Measurements from ENCODE around the gene REXO5. TPM values are rescaled to one million over a fixed set of nuclear protein-coding genes. Genes with fewer than 3 reads are reported as not detected.
A peak's percentile ranks its signal among the peaks of the same experiment; 100 is the strongest.

The REXO5 gene
- total and polyA plus RNA-seq, 10 of the 15 experiments (the other 5 are each of a cell fraction or from before 2014, with no cell fraction given), result 3.8 to 15.5 (median 10.1) TPM

DNA sequence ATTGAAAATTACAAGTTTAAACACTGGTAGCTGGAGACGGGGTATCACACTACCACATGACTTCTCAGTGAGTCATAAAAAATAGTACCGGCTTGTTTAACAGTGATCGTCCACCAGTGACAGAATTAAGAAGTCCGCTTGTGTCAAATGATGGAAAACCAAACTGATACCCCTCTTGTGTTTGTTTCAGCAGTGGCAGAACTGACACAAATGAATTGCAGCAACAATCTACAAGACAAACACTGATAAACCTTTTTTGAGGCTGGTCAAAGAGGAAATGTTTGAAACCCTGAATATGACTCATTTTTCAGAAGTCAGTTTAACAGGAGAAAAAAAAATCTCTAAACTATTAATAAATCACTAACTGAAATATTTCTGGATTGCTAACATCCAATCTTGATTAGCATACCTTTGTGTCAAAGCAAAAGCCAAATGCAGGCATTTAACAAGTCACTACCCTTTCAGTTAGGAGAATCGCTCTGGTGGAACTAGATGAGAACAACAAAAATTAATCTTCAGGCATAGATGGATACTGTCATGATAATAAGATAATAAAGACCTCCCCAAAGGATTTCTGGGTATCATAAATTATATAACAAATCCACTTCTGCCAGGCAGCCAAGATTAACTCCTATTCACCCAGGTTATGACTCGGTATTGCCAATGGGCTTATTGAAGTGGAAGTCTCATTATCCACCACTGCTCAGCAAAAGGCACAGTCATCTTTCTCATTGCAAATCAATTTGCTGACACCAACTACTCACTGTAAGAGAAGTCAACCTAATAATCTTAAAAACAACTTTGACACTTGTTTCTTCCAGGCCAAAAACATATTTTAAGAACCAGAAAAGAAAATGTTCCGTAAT is 73.1 kb downstream of the REXO5 start (continued):
- peak in 1 of 2 experiments; percentile 59; a peak in 1 of 4 replicates for TF ChIP-seq CEBPB (IDR thresholded peaks at IDR 0.05; ENCODE audit: borderline replicate concordance in 1 of 2, low read depth in 2 of 2, low read length in 2 of 2)
- no peak for TF ChIP-seq SP1 (IDR thresholded peaks at IDR 0.05; ENCODE audit: low read depth, low read length)
- TF ChIP-seq LARP7 (IDR thresholded peaks at IDR 0.05), result no peak
- TF ChIP-seq RB1 (IDR thresholded peaks at IDR 0.05; ENCODE audit: borderline replicate concordance), result no peak
- TF ChIP-seq EP300 (IDR thresholded peaks at IDR 0.05; ENCODE audit: borderline replicate concordance in 1 of 2, control insufficient read depth in 1 of 2, low read depth in 2 of 2, low read length in 2 of 2), result 0 out of 4 replicates have a peak, but pooled peaks have one; percentile 4 to 50
- no peak for TF ChIP-seq ESRRA (IDR thresholded peaks at IDR 0.05; ENCODE audit: low read length)
- TF ChIP-seq CREB1 (IDR thresholded peaks at IDR 0.05; ENCODE audit: low read depth), result peak; percentile 45; the same call in 1 of the 2 replicates
- no peak for TF ChIP-seq ZNF207 (IDR thresholded peaks at IDR 0.05; ENCODE audit: borderline replicate concordance)
- TF ChIP-seq, protein P1, sequence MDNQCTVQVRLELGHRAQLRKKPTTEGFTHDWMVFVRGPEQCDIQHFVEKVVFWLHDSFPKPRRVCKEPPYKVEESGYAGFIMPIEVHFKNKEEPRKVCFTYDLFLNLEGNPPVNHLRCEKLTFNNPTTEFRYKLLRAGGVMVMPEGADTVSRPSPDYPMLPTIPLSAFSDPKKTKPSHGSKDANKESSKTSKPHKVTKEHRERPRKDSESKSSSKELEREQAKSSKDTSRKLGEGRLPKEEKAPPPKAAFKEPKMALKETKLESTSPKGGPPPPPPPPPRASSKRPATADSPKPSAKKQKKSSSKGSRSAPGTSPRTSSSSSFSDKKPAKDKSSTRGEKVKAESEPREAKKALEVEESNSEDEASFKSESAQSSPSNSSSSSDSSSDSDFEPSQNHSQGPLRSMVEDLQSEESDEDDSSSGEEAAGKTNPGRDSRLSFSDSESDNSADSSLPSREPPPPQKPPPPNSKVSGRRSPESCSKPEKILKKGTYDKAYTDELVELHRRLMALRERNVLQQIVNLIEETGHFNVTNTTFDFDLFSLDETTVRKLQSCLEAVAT (IDR thresholded peaks at IDR 0.05), result no peak
- no peak for TF ChIP-seq CHD4 (IDR thresholded peaks at IDR 0.05)
- TF ChIP-seq TARDBP (IDR thresholded peaks at IDR 0.05; ENCODE audit: borderline replicate concordance), result no peak
- TF ChIP-seq EZH2 (IDR thresholded peaks at IDR 0.05; ENCODE audit: borderline replicate concordance, control insufficient read depth, low read depth, low read length), result no peak
- no peak for TF ChIP-seq ZSCAN29 (IDR thresholded peaks at IDR 0.05)
- TF ChIP-seq, protein P2, sequence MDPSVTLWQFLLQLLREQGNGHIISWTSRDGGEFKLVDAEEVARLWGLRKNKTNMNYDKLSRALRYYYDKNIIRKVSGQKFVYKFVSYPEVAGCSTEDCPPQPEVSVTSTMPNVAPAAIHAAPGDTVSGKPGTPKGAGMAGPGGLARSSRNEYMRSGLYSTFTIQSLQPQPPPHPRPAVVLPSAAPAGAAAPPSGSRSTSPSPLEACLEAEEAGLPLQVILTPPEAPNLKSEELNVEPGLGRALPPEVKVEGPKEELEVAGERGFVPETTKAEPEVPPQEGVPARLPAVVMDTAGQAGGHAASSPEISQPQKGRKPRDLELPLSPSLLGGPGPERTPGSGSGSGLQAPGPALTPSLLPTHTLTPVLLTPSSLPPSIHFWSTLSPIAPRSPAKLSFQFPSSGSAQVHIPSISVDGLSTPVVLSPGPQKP (IDR thresholded peaks at IDR 0.05; ENCODE audit: low read depth, low read length), result no peak
- TF ChIP-seq WRNIP1 (IDR thresholded peaks at IDR 0.05; ENCODE audit: borderline replicate concordance, low read depth, low read length), result no peak
- no peak for TF ChIP-seq PAX8 (IDR thresholded peaks at IDR 0.05)
- peak; percentile 70 for TF ChIP-seq JUNB (IDR thresholded peaks at IDR 0.05)
- TF ChIP-seq, protein P3, sequence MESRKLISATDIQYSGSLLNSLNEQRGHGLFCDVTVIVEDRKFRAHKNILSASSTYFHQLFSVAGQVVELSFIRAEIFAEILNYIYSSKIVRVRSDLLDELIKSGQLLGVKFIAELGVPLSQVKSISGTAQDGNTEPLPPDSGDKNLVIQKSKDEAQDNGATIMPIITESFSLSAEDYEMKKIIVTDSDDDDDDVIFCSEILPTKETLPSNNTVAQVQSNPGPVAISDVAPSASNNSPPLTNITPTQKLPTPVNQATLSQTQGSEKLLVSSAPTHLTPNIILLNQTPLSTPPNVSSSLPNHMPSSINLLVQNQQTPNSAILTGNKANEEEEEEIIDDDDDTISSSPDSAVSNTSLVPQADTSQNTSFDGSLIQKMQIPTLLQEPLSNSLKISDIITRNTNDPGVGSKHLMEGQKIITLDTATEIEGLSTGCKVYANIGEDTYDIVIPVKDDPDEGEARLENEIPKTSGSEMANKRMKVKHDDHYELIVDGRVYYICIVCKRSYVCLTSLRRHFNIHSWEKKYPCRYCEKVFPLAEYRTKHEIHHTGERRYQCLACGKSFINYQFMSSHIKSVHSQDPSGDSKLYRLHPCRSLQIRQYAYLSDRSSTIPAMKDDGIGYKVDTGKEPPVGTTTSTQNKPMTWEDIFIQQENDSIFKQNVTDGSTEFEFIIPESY (IDR thresholded peaks at IDR 0.05), result no peak
- no peak for TF ChIP-seq NFYB (IDR thresholded peaks at IDR 0.05; ENCODE audit: insufficient read depth, low read depth, low read length)
- peak; percentile 58 for TF ChIP-seq ATF7 (IDR thresholded peaks at IDR 0.05; ENCODE audit: low read depth)
- TF ChIP-seq TCF7 (IDR thresholded peaks at IDR 0.05; ENCODE audit: borderline replicate concordance), result no peak
- no peak for TF ChIP-seq YBX1 (IDR thresholded peaks at IDR 0.05)
- no peak for TF ChIP-seq TCF12 (IDR thresholded peaks at IDR 0.05; ENCODE audit: low read depth, low read length)
- TF ChIP-seq, protein P4, sequence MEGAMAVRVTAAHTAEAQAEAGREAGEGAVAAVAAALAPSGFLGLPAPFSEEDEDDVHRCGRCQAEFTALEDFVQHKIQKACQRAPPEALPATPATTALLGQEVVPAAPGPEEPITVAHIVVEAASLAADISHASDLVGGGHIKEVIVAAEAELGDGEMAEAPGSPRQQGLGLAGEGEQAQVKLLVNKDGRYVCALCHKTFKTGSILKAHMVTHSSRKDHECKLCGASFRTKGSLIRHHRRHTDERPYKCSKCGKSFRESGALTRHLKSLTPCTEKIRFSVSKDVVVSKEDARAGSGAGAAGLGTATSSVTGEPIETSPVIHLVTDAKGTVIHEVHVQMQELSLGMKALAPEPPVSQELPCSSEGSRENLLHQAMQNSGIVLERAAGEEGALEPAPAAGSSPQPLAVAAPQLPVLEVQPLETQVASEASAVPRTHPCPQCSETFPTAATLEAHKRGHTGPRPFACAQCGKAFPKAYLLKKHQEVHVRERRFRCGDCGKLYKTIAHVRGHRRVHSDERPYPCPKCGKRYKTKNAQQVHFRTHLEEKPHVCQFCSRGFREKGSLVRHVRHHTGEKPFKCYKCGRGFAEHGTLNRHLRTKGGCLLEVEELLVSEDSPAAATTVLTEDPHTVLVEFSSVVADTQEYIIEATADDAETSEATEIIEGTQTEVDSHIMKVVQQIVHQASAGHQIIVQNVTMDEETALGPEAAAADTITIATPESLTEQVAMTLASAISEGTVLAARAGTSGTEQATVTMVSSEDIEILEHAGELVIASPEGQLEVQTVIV (IDR thresholded peaks at IDR 0.05; ENCODE audit: borderline replicate concordance, partially characterized antibody), result no peak
- no peak for TF ChIP-seq PAX5 (IDR thresholded peaks at IDR 0.05; ENCODE audit: borderline replicate concordance, low read depth, low read length)
